ENCODE results near the gene CBX4. TPM values are rescaled to one million over a fixed set of nuclear protein-coding genes. Genes with fewer than 3 reads are reported as not detected.

The CBX4 gene
- total RNA-seq, 1 donor from 2014 or later = 5.2 TPM

DNA sequence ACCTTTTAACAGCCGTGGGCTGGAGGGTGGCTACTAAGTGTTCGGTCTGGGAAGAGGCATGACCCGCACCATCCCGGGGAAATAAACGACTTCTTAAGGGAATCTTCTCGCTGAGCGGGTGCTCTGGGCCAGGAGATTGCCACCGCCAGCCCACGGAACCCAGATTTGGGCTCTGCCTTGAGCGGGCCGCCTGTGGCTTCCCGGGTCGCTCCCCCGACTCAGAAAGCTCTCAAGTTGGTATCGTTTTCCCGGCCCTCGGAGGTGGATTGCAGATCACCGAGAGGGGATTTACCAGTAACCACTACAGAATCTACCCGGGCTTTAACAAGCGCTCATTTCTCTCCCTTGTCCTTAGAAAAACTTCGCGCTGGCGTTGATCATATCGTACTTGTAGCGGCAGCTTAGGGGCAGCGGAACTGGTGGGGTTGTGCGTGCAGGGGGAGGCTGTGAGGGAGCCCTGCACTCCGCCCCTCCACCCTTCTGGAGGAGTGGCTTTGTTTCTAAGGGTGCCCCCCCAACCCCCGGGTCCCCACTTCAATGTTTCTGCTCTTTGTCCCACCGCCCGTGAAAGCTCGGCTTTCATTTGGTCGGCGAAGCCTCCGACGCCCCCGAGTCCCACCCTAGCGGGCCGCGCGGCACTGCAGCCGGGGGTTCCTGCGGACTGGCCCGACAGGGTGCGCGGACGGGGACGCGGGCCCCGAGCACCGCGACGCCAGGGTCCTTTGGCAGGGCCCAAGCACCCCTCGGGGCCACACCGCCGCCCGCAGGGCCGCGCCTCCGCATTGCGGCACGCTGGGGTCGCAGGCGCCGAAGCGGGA lies 3.6 kb upstream of the CBX4 start:
- Histone ChIP-seq H3K4me3 (ENCODE audit: low read length in 3 of 3) (peak overlapping the region in 2 of 3 donors; percentile 54 to 69), H3K36me3 (ENCODE audit: control insufficient read depth in 3 of 3, insufficient read depth in 3 of 3, low read length in 3 of 3) (no peaks in the 10 kb centered on the region), H3K27me3 (ENCODE audit: control insufficient read depth in 3 of 3, insufficient read depth in 3 of 3, low read length in 3 of 3) (peaks cover 39 to 61% (median 43%) of the 10 kb centered on the region in 3 donors), H3K9ac (ENCODE audit: low read depth in 1 of 3, low read length in 3 of 3) (no peak overlapping the region), H3K4me1 (ENCODE audit: control insufficient read depth in 3 of 3, insufficient read depth in 3 of 3, low read length in 3 of 3) (peaks cover 22 to 38% (median 37%) of the 10 kb centered on the region in 3 donors), H3K27ac (ENCODE audit: low read depth, low read length) (no peak overlapping the region), H3K9me3 (ENCODE audit: control insufficient read depth in 3 of 3, low read length in 3 of 3) (no peaks in the 10 kb centered on the region)

DNA sequence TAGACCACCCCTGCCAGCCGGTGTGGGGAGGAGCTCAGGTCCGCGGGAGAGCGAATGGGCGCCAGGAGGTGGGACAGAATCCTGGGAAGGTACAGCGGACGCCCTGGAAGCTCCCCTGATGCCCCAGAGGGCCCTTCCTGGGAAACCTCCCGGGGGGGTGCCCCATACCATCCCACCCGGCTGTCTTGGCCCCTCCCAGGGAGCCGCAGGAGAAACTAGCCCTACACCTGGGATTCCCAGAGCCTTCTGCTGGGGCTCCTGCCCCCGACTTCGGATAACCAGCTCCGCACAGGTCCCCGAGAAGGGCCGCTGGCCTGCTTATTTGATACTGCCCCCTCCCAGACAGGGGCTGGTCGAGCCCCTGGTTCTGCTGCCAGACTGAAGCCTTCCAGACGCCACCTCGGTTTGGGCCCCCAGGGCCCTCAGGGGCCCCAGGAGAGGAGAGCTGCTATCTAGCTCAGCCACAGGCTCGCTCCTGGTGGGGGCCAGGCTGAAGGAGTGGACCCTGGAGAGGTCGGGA lies 3.0 kb upstream of the CBX4 start:
- Histone ChIP-seq H3K4me1 (ENCODE audit: control insufficient read depth in 3 of 3, insufficient read depth in 3 of 3, low read length in 3 of 3) (peaks cover 29 to 45% (median 43%) of the 10 kb centered on the region in 3 donors), H3K9me3 (ENCODE audit: control insufficient read depth in 3 of 3, low read length in 3 of 3) (no peaks in the 10 kb centered on the region), H3K9ac (ENCODE audit: low read depth in 1 of 3, low read length in 3 of 3) (no peak overlapping the region), H3K4me3 (ENCODE audit: low read length in 3 of 3) (no peak overlapping the region), H3K27ac (ENCODE audit: low read depth, low read length) (no peak overlapping the region), H3K27me3 (ENCODE audit: control insufficient read depth in 3 of 3, insufficient read depth in 3 of 3, low read length in 3 of 3) (peaks cover 39 to 58% (median 41%) of the 10 kb centered on the region in 3 donors), H3K36me3 (ENCODE audit: control insufficient read depth in 3 of 3, insufficient read depth in 3 of 3, low read length in 3 of 3) (no peaks in the 10 kb centered on the region)

DNA sequence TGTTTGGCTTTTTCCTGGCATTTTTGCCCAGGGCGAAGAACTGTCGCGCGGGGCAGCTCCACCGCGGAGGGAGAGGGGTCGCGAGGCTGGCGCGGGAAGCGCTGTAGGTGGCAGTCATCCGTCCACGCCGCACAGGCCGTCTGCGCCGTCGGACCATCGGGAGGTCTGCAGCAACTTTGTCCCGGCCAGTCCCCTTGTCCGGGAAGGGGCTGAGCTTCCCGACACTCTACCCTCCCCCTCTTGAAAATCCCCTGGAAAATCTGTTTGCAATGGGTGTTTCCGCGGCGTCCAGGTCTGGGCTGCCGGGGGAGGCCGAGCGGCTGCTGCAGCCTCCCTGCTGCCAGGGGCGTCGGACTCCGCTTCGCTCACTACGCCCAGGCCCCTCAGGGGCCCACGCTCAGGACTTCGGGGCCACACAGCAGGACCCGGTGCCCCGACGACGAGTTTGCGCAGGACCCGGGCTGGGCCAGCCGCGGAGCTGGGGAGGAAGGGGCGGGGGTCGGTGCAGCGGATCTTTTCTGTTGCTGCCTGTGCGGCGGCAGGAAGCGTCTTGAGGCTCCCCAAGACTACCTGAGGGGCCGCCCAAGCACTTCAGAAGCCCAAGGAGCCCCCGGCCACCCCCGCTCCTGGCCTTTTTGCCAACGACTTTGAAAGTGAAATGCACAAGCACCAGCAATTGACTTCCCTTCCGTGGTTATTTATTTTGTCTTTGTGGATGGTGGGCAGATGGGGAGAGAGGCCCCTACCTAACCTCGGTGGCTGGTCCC lies 2.3 kb upstream of the CBX4 start:
- no peak overlapping the region for H3K9ac ChIP-seq (ENCODE audit: low read depth in 1 of 3, low read length in 3 of 3)
- peaks cover 39 to 55% (median 41%) of the 10 kb centered on the region in 3 donors for H3K27me3 ChIP-seq (ENCODE audit: control insufficient read depth in 3 of 3, insufficient read depth in 3 of 3, low read length in 3 of 3)
- peaks cover 33 to 51% (median 50%) of the 10 kb centered on the region in 3 donors for H3K4me1 ChIP-seq (ENCODE audit: control insufficient read depth in 3 of 3, insufficient read depth in 3 of 3, low read length in 3 of 3)
- no peak overlapping the region for H3K27ac ChIP-seq (ENCODE audit: low read depth, low read length)
- no peak overlapping the region for H3K4me3 ChIP-seq (ENCODE audit: low read length in 3 of 3)
- no peaks in the 10 kb centered on the region for H3K36me3 ChIP-seq (ENCODE audit: control insufficient read depth in 3 of 3, insufficient read depth in 3 of 3, low read length in 3 of 3)
- H3K9me3 ChIP-seq (ENCODE audit: control insufficient read depth in 3 of 3, low read length in 3 of 3) = no peaks in the 10 kb centered on the region

DNA sequence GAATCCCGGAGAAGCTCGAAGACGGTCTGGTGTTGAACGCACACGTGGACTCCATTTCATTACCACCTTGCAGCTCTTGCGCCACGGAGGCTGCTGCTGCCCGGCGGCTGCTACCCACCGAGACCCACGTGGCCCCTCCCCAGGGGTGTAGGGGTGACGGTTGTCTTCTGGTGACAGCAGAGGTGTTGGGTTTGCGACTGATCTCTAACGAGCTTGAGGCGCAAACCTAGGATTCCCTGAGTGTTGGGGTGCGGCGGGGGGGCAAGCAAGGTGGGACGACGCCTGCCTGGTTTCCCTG lies 1.7 kb upstream of the CBX4 start:
- Histone ChIP-seq H3K9ac (ENCODE audit: low read depth in 1 of 3, low read length in 3 of 3) (no peak overlapping the region), H3K36me3 (ENCODE audit: control insufficient read depth in 3 of 3, insufficient read depth in 3 of 3, low read length in 3 of 3) (no peaks in the 10 kb centered on the region), H3K4me1 (ENCODE audit: control insufficient read depth in 3 of 3, insufficient read depth in 3 of 3, low read length in 3 of 3) (peaks cover 33 to 56% (median 54%) of the 10 kb centered on the region in 3 donors), H3K27ac (ENCODE audit: low read depth, low read length) (no peak overlapping the region), H3K9me3 (ENCODE audit: control insufficient read depth in 3 of 3, low read length in 3 of 3) (no peaks in the 10 kb centered on the region), H3K4me3 (ENCODE audit: low read length in 3 of 3) (no peak overlapping the region), H3K27me3 (ENCODE audit: control insufficient read depth in 3 of 3, insufficient read depth in 3 of 3, low read length in 3 of 3) (peaks cover 39 to 54% (median 40%) of the 10 kb centered on the region in 3 donors)

DNA sequence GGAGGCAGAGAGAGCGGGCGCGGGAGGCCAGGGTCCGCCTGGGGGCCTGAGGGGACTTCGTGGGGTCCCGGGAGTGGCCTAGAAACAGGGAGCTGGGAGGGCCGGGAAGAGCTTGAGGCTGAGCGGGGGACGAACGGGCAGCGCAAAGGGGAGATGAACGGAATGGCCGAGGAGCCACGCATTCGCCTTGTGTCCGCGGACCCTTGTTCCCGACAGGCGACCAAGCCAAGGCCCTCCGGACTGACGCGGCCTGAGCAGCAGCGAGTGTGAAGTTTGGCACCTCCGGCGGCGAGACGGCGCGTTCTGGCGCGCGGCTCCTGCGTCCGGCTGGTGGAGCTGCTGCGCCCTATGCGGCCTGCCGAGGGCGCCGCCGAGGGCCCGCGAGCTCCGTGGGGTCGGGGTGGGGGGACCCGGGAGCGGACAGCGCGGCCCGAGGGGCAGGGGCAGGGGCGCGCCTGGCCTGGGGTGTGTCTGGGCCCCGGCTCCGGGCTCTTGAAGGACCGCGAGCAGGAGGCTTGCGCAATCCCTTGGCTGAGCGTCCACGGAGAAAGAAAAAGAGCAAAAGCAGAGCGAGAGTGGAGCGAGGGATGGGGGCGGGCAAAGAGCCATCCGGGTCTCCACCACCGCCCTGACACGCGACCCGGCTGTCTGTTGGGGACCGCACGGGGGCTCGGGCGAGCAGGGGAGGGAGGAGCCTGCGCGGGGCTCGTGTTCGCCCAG lies 1.2 kb upstream of the CBX4 start:
- peaks cover 33 to 56% (median 54%) of the 10 kb centered on the region in 3 donors for H3K4me1 ChIP-seq (ENCODE audit: control insufficient read depth in 3 of 3, insufficient read depth in 3 of 3, low read length in 3 of 3)
- no peaks in the 10 kb centered on the region for H3K9me3 ChIP-seq (ENCODE audit: control insufficient read depth in 3 of 3, low read length in 3 of 3)
- peak overlapping the region; percentile 16 to 67 (median 65) for H3K4me3 ChIP-seq (ENCODE audit: low read length in 3 of 3)
- H3K9ac ChIP-seq (ENCODE audit: low read depth in 1 of 3, low read length in 3 of 3) = peak overlapping the region in 2 of 3 donors; percentile 50 to 66
- no peak overlapping the region for H3K27ac ChIP-seq (ENCODE audit: low read depth, low read length)
- no peaks in the 10 kb centered on the region for H3K36me3 ChIP-seq (ENCODE audit: control insufficient read depth in 3 of 3, insufficient read depth in 3 of 3, low read length in 3 of 3)
- H3K27me3 ChIP-seq (ENCODE audit: control insufficient read depth in 3 of 3, insufficient read depth in 3 of 3, low read length in 3 of 3) = peaks cover 38 to 51% (median 43%) of the 10 kb centered on the region in 3 donors

DNA sequence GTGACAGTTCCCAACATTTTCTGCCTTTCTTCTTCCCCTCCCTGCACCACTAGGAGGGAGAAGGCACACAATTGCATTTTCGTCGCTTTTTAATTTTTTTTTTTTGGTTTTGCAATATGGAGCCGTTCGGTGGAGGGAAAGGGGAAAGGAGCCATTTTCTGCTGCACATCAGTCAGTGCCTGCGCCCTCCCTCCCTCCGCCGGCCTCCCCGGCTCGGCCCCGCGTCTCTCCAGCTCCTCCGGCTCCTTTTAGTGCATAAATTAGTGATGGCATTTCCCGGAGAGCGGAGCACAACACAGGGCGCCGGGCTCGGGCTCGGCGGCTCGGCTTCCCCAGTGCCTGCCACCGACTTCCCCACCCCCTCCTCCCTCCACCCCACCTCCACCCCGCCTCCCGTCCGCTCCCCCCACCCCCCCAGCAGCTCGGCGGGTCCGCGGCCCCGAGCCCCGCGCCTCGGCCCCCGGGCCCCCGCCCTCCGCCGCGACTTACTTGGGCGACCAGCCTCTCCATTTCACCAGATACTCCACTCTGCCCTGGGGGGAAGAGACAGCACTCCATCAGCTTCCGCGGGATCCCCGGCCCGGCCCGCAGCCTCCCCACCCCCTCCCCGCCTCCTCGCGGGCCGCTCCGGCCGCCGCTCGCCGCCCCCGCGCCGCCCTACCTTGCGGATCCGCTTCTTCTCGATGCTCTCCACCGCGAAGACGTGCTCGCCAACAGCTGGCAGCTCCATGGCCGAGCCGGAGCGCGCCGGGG lies 542 bp downstream of the CBX4 start:
- H3K27ac ChIP-seq (ENCODE audit: low read depth, low read length) = peak overlapping the region; percentile 36
- H3K36me3 ChIP-seq (ENCODE audit: control insufficient read depth in 3 of 3, insufficient read depth in 3 of 3, low read length in 3 of 3) = peaks cover 4 to 10% (median 5%) of the 10 kb centered on the region in 3 donors
- H3K9ac ChIP-seq (ENCODE audit: low read depth in 1 of 3, low read length in 3 of 3) = peak overlapping the region; percentile 43 to 85 (median 83)
- H3K4me3 ChIP-seq (ENCODE audit: low read length in 3 of 3) = peak overlapping the region; percentile 81 to 95 (median 81)
- H3K9me3 ChIP-seq (ENCODE audit: control insufficient read depth in 3 of 3, low read length in 3 of 3) = no peaks in the 10 kb centered on the region
- H3K27me3 ChIP-seq (ENCODE audit: control insufficient read depth in 3 of 3, insufficient read depth in 3 of 3, low read length in 3 of 3) = peaks cover 35 to 40% (median 38%) of the 10 kb centered on the region in 3 donors
- peaks cover 25 to 49% (median 48%) of the 10 kb centered on the region in 3 donors for H3K4me1 ChIP-seq (ENCODE audit: control insufficient read depth in 3 of 3, insufficient read depth in 3 of 3, low read length in 3 of 3)

DNA sequence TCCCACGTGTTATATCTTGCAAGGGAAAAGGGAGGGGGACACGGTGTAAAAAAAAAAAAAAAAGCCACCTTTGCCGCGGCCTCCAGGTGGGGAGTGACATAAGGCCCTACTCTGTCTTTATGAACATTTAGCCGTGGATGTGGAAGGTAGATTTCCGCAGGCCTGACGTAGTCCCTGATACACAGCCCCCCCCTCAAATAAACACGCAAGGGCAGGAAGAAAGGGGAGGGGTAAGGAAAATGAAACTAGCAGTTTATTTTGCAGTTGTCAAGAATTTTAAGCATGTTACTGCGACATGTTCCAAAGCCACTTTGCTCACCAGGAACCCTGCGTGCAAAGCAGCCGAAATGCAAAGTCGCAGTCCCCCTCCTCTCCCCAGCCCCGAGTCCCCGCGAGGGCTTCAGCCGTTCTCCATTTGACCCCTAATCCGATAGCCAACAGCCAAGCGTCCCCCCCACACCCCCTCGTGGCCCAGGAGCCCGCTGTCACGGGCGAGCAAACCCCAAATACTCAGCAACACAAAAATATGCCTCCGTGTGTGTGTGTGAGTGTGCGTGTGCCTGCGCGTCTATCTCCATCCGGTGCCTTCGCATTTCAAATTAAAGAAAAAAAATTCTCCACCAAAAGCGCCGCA lies 1.2 kb downstream of the CBX4 start:
- H3K4me1 ChIP-seq (ENCODE audit: control insufficient read depth in 3 of 3, insufficient read depth in 3 of 3, low read length in 3 of 3) = peaks cover 25 to 45% (median 45%) of the 10 kb centered on the region in 3 donors
- no peaks in the 10 kb centered on the region for H3K9me3 ChIP-seq (ENCODE audit: control insufficient read depth in 3 of 3, low read length in 3 of 3)
- H3K27me3 ChIP-seq (ENCODE audit: control insufficient read depth in 3 of 3, insufficient read depth in 3 of 3, low read length in 3 of 3) = peaks cover 30 to 34% (median 33%) of the 10 kb centered on the region in 3 donors
- H3K27ac ChIP-seq (ENCODE audit: low read depth, low read length) = peak overlapping the region; percentile 36
- peak overlapping the region; percentile 81 to 95 (median 81) for H3K4me3 ChIP-seq (ENCODE audit: low read length in 3 of 3)
- peaks cover 4 to 10% (median 5%) of the 10 kb centered on the region in 3 donors for H3K36me3 ChIP-seq (ENCODE audit: control insufficient read depth in 3 of 3, insufficient read depth in 3 of 3, low read length in 3 of 3)
- H3K9ac ChIP-seq (ENCODE audit: low read depth in 1 of 3, low read length in 3 of 3) = peak overlapping the region; percentile 43 to 85 (median 83)

DNA sequence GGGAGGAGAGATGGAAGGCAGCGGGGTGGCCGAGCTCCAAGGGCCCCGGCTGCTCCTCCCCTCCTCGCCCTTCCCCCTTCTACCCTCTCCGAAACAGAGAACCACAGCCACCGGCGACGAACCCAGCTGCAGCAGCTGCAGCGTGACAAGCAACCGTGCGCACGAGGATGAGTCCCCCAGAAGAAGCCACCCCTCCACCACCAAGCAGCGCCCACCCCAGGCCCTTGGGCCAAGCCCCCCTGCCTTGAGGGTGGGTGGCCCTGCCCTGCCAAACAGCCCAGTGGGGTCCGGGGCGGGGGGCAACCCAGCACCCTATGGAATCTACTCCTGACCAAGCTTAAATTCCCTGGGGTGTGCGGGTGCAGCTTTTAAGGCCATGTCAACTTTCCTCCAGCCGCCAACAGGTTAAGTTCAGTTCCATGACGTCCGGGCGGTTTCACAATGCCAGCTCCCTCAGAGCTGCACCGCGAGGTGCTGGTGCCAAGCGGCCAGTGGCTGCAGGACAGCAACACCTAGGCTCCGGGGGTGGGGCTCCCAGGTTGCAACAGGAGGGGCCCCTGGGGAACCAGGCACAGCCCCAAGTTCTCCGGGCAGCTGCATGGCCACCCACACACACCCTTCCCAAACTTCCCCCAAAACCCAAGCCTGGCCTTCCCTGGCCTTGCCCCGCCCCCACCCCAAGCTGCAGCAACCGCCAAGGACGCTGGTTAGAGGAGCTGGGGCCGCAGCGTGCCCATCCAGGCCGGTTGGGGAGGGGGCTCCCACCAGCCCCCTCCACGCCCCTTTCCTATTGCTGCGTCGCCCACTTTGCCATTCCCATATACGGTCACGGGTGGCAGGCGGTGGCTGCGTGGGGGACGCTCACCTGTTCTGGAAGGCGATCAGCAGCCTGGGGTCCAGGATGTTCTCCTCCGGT lies 2.0 kb downstream of the CBX4 start:
- Histone ChIP-seq H3K4me1 (ENCODE audit: control insufficient read depth in 3 of 3, insufficient read depth in 3 of 3, low read length in 3 of 3) (peaks cover 23 to 42% (median 38%) of the 10 kb centered on the region in 3 donors), H3K4me3 (ENCODE audit: low read length in 3 of 3) (peak overlapping the region; percentile 81 to 95 (median 81)), H3K27me3 (ENCODE audit: control insufficient read depth in 3 of 3, insufficient read depth in 3 of 3, low read length in 3 of 3) (peaks cover 22 to 26% (median 25%) of the 10 kb centered on the region in 3 donors), H3K9ac (ENCODE audit: low read depth in 1 of 3, low read length in 3 of 3) (peak overlapping the region; percentile 43 to 85 (median 83)), H3K36me3 (ENCODE audit: control insufficient read depth in 3 of 3, insufficient read depth in 3 of 3, low read length in 3 of 3) (peaks cover 4 to 10% (median 5%) of the 10 kb centered on the region in 3 donors), H3K9me3 (ENCODE audit: control insufficient read depth in 3 of 3, low read length in 3 of 3) (no peaks in the 10 kb centered on the region), H3K27ac (ENCODE audit: low read depth, low read length) (no peak overlapping the region)

Data from skeletal muscle tissue (tissue), 4 donors.